NB4 (cell line): ENCODE results near the gene CABLES1.
"Not testable (repeated sequence)": the region's sequence is repeated elsewhere in the genome, so short reads cannot be mapped to it uniquely, and the experiment has no call there.

Experiments
- CTCF ChIP-seq: IDR thresholded peaks from one replicate; pipeline ENCODE4 v1.5.1; 2012; ENCODE audit warnings: low read depth, low read length
- MAX ChIP-seq: IDR thresholded peaks from 2 replicates; pipeline ENCODE4 v1.6.1; 2011; ENCODE audit warnings: low read depth, low read length

- not testable (repeated sequence) for TF ChIP-seq CTCF, MAX
Measured at GRCh38 chr18:23158884-23159283, 23.6 kb downstream of the CABLES1 start.
